Stimulated activated CD4-positive, alpha-beta T cell treated with anti-CD3 and anti-CD28 coated beads, Interleukin-15, amount 100 ng/mL, for 48 hours (primary cell): ENCODE measurements around the gene LRP1B.

Source experiments
- DNase-seq, 2 donors: peaks; one replicate each; pipeline ENCODE4 v3.0.0-alpha.2; 2020; ENCODE audit warnings: low read depth in 2 of 2

LRP1B gene

DNA sequence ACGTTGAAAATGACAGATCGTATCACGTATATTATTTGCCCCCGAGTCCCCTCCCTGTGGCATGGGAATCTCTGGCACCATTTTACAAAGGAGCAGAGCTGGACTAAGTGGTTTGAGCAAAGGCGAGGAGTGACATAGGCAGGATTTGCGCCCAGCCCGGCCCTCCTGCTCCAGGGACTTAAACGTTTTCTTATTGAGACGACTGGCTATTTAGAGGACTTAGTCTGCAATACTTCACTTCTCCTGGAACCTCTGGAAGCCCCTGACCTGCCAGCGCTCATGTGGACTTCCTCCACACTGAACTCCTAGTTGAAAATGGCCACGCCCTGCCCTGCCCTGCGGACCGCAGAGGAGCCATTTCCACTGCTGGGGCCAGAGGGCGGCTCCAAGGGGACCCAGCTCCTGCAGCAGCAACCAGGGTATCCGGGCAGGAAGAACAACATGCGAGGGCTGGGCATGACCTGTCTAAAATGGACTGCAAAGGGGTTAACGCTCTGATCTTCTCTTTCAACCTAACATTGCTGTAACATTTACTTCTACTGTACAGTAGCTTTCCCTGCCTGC lies 690.7 kb downstream of the LRP1B start:
- DNase-seq, result no peak

GRCh38 chr2:141439524-141439923 lies 691.3 kb downstream of the LRP1B start:
- DNase-seq, result no peak

DNA sequence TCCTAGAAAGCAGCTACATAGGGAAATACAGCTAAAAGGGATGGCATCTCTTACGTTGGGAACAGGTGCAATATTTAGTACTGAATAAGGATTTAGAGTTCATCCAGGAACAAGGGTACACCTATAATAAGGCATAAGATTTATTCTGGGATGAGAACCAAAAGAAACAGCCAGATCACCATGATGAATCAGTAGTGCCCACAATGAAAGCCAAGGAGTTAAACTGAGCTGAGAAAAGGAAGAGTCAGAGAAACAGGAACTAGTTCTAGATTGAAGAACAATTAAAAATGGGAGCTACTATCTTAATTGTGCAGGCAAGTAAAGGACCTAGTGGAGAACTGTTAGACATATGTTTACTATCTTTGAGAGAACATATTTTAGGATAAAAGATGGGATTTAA lies 692.3 kb downstream of the LRP1B start:
- DNase-seq, result no peak

DNA sequence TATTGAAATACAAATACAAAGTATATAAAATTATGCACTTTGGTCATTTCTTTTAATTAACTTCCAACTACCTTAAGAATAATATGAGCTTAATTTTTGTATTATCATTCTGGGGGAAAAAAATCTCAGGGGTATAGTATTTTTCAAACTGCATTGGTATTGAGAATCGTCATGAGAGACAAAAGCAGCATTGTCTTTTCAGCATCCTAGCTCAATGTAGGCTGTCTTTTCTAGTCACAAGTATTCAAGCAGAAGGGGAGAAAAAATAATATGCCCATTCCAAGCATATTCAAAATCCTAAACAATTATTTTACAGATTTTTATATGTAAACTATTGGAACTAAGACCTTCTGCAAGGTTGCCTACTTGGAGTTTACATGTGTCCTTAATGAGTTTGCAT lies 693.3 kb downstream of the LRP1B start:
- DNase-seq, result no peak

- no peak for DNase-seq
These were observed 707.7 kb downstream of the LRP1B start for GRCh38 chr2:141423124-141423523.

- DNase-seq, result no peak
These were observed 713.5 kb downstream of the LRP1B start for GRCh38 chr2:141417246-141417797.

- no peak for DNase-seq
These were observed 719.4 kb downstream of the LRP1B start for GRCh38 chr2:141411419-141411818.

- no peak for DNase-seq
These were observed 731.5 kb downstream of the LRP1B start for GRCh38 chr2:141399270-141399669.

DNA sequence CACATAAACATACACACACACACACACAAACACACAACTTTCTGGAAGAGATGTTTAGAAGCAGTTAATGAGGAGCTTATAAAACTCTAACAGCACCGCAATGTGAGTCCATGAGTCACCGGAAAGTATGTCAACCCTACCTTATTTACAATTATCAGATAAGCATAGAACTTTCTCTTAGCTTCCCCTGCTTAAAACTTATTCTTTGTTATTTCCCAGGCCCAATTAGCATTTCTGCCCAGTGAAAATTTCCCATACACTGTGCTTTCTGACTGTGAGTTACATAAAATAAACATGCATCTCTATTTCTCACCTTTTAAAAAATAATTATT lies 737.6 kb downstream of the LRP1B start:
- no peak for DNase-seq

DNA sequence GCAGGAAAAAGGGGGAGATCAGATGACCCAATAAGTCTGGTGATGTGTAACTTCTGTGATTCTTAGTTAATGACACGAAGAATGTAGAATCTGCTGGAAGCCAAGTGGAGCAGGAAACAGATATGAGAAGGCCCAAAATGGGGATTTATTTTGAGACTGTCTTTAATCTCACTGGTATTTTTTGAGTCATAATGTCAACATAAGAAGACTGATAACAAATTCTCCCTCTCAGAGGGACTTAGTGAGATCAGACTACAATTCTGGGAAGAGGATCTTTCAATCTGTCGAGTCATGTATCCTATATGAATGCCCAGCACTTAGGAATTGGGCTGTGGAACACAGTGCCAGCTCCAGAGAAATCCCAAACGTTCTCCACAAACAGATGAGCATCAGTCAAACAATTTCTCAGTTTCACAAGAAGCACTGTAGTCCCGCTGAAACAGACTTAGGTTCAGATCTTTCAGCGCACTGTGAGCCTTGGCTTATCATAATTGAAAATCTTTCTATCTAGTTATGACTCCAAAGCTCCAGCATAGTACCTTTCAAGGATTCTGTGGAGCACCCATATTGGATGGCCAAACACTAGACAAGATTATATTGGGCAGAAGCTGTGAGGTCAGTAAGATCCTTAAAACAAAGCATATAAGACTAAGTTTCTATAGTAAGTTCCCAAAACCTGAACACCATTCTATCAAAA lies 738.2 kb downstream of the LRP1B start:
- DNase-seq, result no peak

- no peak for DNase-seq
These were observed 744.6 kb downstream of the LRP1B start for GRCh38 chr2:141386168-141386567.

GRCh38 chr2:141384676-141385075 lies 746.1 kb downstream of the LRP1B start:
- DNase-seq, result no peak

DNA sequence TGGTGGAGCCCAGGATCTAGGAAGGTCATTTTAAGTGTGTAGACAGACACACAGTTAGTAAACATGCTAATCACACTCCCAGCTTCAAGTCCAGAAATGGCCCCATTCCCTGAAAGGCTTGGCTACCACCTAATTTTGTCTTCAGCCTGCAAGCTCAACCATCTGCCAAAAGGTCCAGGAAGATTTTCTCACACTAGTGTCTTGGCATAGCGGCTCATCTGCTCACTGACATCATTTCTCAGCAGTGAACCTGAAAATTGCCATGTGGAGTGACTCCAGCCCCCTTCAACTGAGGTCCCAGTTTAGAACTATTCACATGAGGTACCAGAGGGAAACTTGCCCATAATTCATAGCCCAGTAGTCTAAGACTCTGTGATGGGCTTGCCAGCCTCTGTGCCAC lies 748.9 kb downstream of the LRP1B start:
- DNase-seq, result no peak

- DNase-seq, result no peak
These were observed 750.5 kb downstream of the LRP1B start for GRCh38 chr2:141380008-141380979.

GRCh38 chr2:141364821-141365220 lies 766.0 kb downstream of the LRP1B start:
- DNase-seq, result no peak

- no peak for DNase-seq
These were observed 768.5 kb downstream of the LRP1B start for GRCh38 chr2:141362311-141362710.

DNA sequence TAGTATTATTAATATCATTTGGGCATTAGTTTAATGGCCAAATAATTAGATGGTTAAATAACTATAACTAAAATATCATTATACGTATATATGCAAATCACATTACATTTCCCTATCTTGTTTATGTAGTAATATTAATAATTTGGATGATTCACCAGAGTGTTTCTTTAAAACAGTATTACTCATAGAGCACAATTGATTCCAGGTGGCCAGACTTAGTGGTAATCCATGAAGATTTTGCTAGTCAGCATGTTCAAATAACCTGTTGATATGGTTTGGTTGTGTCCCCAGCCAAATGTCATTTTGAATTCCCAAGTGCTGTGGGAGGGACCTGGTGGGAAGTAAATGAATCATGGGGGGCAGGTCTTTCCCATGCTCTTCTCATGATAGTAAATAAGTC lies 782.3 kb downstream of the LRP1B start:
- no peak for DNase-seq

GRCh38 chr2:141341444-141341843 lies 789.4 kb downstream of the LRP1B start:
- no peak for DNase-seq

DNA sequence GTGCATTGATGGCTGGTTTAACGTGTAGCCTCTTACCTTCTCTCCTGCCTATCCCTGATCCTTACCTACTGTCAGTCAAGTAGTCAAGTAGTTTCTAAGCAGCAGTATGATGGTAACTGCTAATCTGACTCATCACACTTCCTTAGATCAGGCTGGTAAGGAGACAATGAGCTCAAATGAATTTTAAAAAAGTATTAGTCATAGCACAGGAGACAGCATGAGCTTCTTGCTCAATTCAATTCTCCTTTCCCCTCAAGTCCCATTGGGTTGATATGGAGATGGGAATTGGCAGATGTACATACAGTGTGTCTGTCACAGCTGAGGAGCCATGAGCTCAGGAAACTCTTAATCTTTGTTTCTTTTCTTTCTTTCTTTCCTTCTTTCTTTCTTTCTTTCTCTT lies 799.7 kb downstream of the LRP1B start:
- no peak for DNase-seq

- DNase-seq, result no peak
These were observed 800.9 kb downstream of the LRP1B start for GRCh38 chr2:141329964-141330363.

DNA sequence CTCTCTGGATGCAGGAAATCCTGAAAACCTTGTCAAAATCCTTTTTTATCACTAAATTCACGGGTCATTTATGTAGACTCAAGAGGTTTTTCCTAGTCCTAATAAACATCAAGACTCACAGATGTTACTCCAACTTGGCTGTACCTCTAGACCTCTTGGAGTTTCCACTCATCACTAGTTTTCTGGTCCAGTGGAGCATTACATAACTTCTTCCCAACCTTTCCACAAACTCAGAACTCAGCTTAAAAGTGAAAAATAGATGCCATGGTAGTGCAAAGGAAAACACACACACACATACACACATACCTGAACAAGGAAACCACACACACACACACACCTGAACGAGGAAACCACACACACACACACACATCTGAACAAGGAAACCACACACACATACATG lies 807.2 kb downstream of the LRP1B start:
- DNase-seq, result no peak

- DNase-seq, result no peak
These were observed 812.8 kb downstream of the LRP1B start for GRCh38 chr2:141317986-141318385.

DNA sequence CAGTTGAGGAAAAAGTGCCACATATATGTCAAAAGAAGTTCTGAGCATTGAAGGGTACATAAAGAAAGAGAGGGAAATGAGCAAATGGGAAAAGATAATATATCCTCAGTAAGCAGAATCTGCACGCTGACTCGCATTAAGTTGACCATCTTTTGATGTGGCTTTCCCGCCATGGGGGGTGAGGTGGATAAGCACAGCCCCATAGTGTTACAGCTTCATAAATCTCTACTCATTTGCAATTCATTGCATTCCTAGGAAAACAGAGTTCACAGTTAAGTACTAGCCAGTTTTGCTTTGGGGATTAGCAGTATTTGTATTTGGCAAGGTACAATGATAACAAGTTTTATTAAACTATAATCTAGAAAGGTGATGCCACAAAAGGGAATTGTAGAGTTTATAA lies 814.2 kb downstream of the LRP1B start:
- DNase-seq, result no peak
